Measurements from ENCODE around the gene BLOC1S1. TPM values are rescaled to one million over a fixed set of nuclear protein-coding genes. Genes with fewer than 3 reads are reported as not detected.

Gene BLOC1S1
- total and polyA plus RNA-seq, 2 of the 4 experiments (the other 2 are of a cell fraction), result 128 to 285 TPM

GRCh38 chr12:55720071-55720564, 4.3 kb downstream of the BLOC1S1 start, which contains the start of gene RDH5:
TSS of gene RDH5 (plus strand) at chr12:55720393. CDS start at chr12:55721185, 792 bp downstream.
- no TSS peak for BruUV-seq (replicated peaks)
- Histone ChIP-seq H2AK5ac (ENCODE audit: low read depth, low read length) (peak within 1 kb of the TSS; percentile 89), H3K4me1 (ENCODE audit: control insufficient read depth, insufficient read depth, low read length) (peaks cover 36% of the 10 kb centered on the region), H2BK20ac (ENCODE audit: low read depth, low read length) (peak within 1 kb of the TSS; percentile 37; the same call in 1 of the 2 replicates), H3K23ac (ENCODE audit: low read depth, low read length) (peak within 1 kb of the TSS; percentile 29; the same call in 1 of the 2 replicates), H4K20me1 (ENCODE audit: insufficient read depth, low read length) (peaks cover 37% of the 10 kb centered on the region), H3K79me1 (ENCODE audit: low read depth in 1 of 2, low read length in 2 of 2) (peaks cover 27 to 75% of the 10 kb centered on the region in 2 experiments), H3K9ac (ENCODE audit: low read depth, low read length) (no peak within 1 kb of the TSS; the same call in 1 of the 2 replicates), H4K8ac (ENCODE audit: low read depth in 2 of 2, low read length in 2 of 2) (peak within 1 kb of the TSS in 1 of 2 experiments; percentile 62; a peak in 2 of 4 replicates), H4K91ac (ENCODE audit: insufficient read depth, low read depth, low read length) (peak within 1 kb of the TSS; percentile 25; the same call in 1 of the 2 replicates), H3K4ac (ENCODE audit: low read depth, low read length) (peak within 1 kb of the TSS; percentile 76), H3K56ac (ENCODE audit: extremely low read depth, insufficient read depth, low read length) (peak within 1 kb of the TSS; percentile 38), H3K14ac (replicated peaks; ENCODE audit: low read depth, low read length) (no peak within 1 kb of the TSS), H2AFZ (replicated peaks; ENCODE audit: low read length, poor library complexity) (peak within 1 kb of the TSS; percentile 77), H3K4me3 (ENCODE audit: insufficient read depth, low read depth, low read length) (no peak within 1 kb of the TSS), H2BK120ac (ENCODE audit: low read depth, low read length) (peak within 1 kb of the TSS; percentile 41), H2AK9ac (replicated peaks; ENCODE audit: low read depth, low read length, poor library complexity) (peak within 1 kb of the TSS; percentile 83), H4K5ac (ENCODE audit: low read depth, low read length) (peak within 1 kb of the TSS; percentile 6; the same call in 1 of the 2 replicates), H3K18ac (ENCODE audit: low read depth, low read length) (peak within 1 kb of the TSS; percentile 20; the same call in 1 of the 2 replicates), H3K4me2 (ENCODE audit: low read depth, low read length) (peak within 1 kb of the TSS; percentile 14; the same call in 1 of the 2 replicates), H3K27ac (ENCODE audit: insufficient read depth, low read length) (peak within 1 kb of the TSS; percentile 30), H3K9me1 (ENCODE audit: insufficient read depth, low read length) (peaks cover 32% of the 10 kb centered on the region), H3K36me3 (ENCODE audit: control insufficient read depth, insufficient read depth, low read length) (peaks cover 24% of the 10 kb centered on the region), H2BK15ac (ENCODE audit: low read depth, low read length) (peak within 1 kb of the TSS; percentile 12; the same call in 2 of the 3 replicates), H3K9me3 (ENCODE audit: control insufficient read depth, insufficient read depth, low read length) (no peaks in the 10 kb centered on the region), H3K27me3 (ENCODE audit: control insufficient read depth, insufficient read depth, low read length) (no peaks in the 10 kb centered on the region), H2BK5ac (ENCODE audit: low read depth, low read length, poor library complexity, severe bottlenecking) (peak within 1 kb of the TSS; percentile 84)
- WGBS, 2 experiments (ENCODE audit: extremely low coverage in 2 of 2, insufficient read length in 1 of 2), result no CpG with 5 or more reads among the region's 6 CpGs
- intact Hi-C loops (cut with micrococcal nuclease) (loop anchor here (2.0 kb wide), 2 partner anchors 59 to 531 kb away; no protein-coding TSS in a partner anchor), dilution Hi-C loops (cut with HindIII; ENCODE audit: low sequenced_read_pairs, unreplicated experiment) (no loop called here), in situ Hi-C loops (cut with MboI; ENCODE audit: low sequenced_read_pairs) (no loop called here)
- peak; percentile 89 for DNase-seq
- POLR2A ChIA-PET (ENCODE audit: unreplicated experiment), result interaction anchor here (2.1 kb wide), 1 partner anchor 10 kb away, joined by 8 read pairs; no protein-coding TSS in a partner anchor
- CTCF ChIA-PET, result interaction anchor here (0.5 to 1.6 kb wide), 5 partner anchors 17 to 73 kb away, joined by 3 to 5 read pairs (median 4); no protein-coding TSS in a partner anchor
- peak; percentile 39 for ATAC-seq (ENCODE audit: low read depth)
- peak; percentile 68; the same call in 1 of the 2 replicates for TF ChIP-seq MAZ (IDR thresholded peaks at IDR 0.05; ENCODE audit: borderline replicate concordance, low read depth, low read length)
- TF ChIP-seq RAD21 (IDR thresholded peaks at IDR 0.05; ENCODE audit: low read length), result 0 out of 2 replicates have a peak, but pooled peaks have one; percentile 6
- no peak for TF ChIP-seq CHD1 (IDR thresholded peaks at IDR 0.05; ENCODE audit: low read depth, low read length)
- 0 out of 2 replicates have a peak, but pooled peaks have one; percentile 12 for TF ChIP-seq SMC3 (IDR thresholded peaks at IDR 0.05; ENCODE audit: low read depth, low read length)
- no peak for TF ChIP-seq ELK1 (IDR thresholded peaks at IDR 0.05; ENCODE audit: borderline replicate concordance, low read depth, low read length)
- no peak for TF ChIP-seq MAFK (IDR thresholded peaks at IDR 0.05; ENCODE audit: low read depth, low read length)
- TF ChIP-seq BHLHE40 (IDR thresholded peaks at IDR 0.05; ENCODE audit: low read depth, low read length), result no peak

All from IMR-90 (cell line).